Activated naive CD8-positive, alpha-beta T cell treated with anti-CD3 and anti-CD28 coated beads for 36 hours (primary cell): ENCODE results near the gene SLC35F1. TPM values are rescaled to one million over a fixed set of nuclear protein-coding genes. Genes with fewer than 3 reads are reported as not detected.
A peak's percentile ranks its signal among the peaks of the same experiment; 100 is the strongest.
"Not testable (repeated sequence)": the region's sequence is repeated elsewhere in the genome, so short reads cannot be mapped to it uniquely, and the experiment has no call there.

Experiments
- DNase-seq: peaks from one replicate; pipeline ENCODE4 v3.0.0; 2021
- H3K27ac Mint-ChIP-seq: one replicate; pipeline ENCODE4 v1.8.0; 2022; ENCODE audit warnings: mild to moderate bottlenecking, moderate library complexity, mixed read lengths
- H3K27me3 Mint-ChIP-seq: one replicate; pipeline ENCODE4 v1.8.0; 2022; ENCODE audit warnings: mild to moderate bottlenecking, mixed read lengths
- H3K36me3 Mint-ChIP-seq: one replicate; pipeline ENCODE4 v1.8.0; 2021; ENCODE audit warnings: mild to moderate bottlenecking, mixed read lengths
- H3K4me1 Mint-ChIP-seq: one replicate; pipeline ENCODE4 v1.8.0; 2021; ENCODE audit warnings: mixed read lengths
- H3K4me3 Mint-ChIP-seq: one replicate; pipeline ENCODE4 v1.8.0; 2022; ENCODE audit warnings: mild to moderate bottlenecking, moderate library complexity, mixed read lengths
- H3K9me3 Mint-ChIP-seq: one replicate; pipeline ENCODE4 v1.8.0; 2022; ENCODE audit warnings: mixed read lengths
- total RNA-seq, 2 experiments: library from RNA; stranded (reverse); gene quantifications; one replicate each; pipeline ENCODE4 v1.2.3, GENCODE V29; 2021

SLC35F1 gene
- total RNA-seq = under 1 TPM; 0.08 TPM

- peak; percentile 49 for DNase-seq
- Mint-ChIP-seq H3K27ac (no peak within 1 kb of the TSS), H3K27me3 (peaks cover 74% of the 10 kb centered on the region), H3K36me3 (peaks cover 3% of the 10 kb centered on the region), H3K4me1 (peaks cover 6% of the 10 kb centered on the region), H3K9me3 (no peaks in the 10 kb centered on the region), H3K4me3 (peak within 1 kb of the TSS; percentile 67)
Measured at GRCh38 chr6:117906958-117907600, at the start of gene SLC35F1. Gene SLC35F1, plus strand, starts transcription at chr6:117907264.

GRCh38 chr6:117858601-117859000 lies 48.5 kb upstream of the SLC35F1 start:
- H3K9me3 Mint-ChIP-seq, H3K4me1 Mint-ChIP-seq, H3K36me3 Mint-ChIP-seq, H3K27ac Mint-ChIP-seq, H3K27me3 Mint-ChIP-seq, DNase-seq, H3K4me3 Mint-ChIP-seq: not testable (repeated sequence)

GRCh38 chr6:117861545-117861944 lies 45.5 kb upstream of the SLC35F1 start:
- Mint-ChIP-seq H3K27ac (no peak overlapping the region), H3K4me3 (no peak overlapping the region), H3K36me3 (no peaks in the 10 kb centered on the region), H3K4me1 (no peaks in the 10 kb centered on the region), H3K27me3 (peaks cover 7% of the 10 kb centered on the region), H3K9me3 (peaks cover 6% of the 10 kb centered on the region)
- no peak for DNase-seq

GRCh38 chr6:117866561-117866960 lies 40.5 kb upstream of the SLC35F1 start:
- DNase-seq = no peak
- Mint-ChIP-seq H3K4me1 (no peaks in the 10 kb centered on the region), H3K36me3 (no peaks in the 10 kb centered on the region), H3K27ac (no peak overlapping the region), H3K9me3 (peaks cover 11% of the 10 kb centered on the region), H3K4me3 (no peak overlapping the region), H3K27me3 (peaks cover 9% of the 10 kb centered on the region)

- Mint-ChIP-seq H3K36me3 (no peaks in the 10 kb centered on the region), H3K4me3 (no peak overlapping the region), H3K9me3 (peaks cover 10% of the 10 kb centered on the region), H3K4me1 (no peaks in the 10 kb centered on the region), H3K27me3 (peaks cover 9% of the 10 kb centered on the region), H3K27ac (no peak overlapping the region)
- DNase-seq = no peak
Measured at GRCh38 chr6:117870486-117871242, 36.4 kb upstream of the SLC35F1 start.

GRCh38 chr6:117880824-117881223 lies 26.2 kb upstream of the SLC35F1 start:
- Mint-ChIP-seq H3K9me3 (no peaks in the 10 kb centered on the region), H3K4me3 (no peak overlapping the region), H3K36me3 (no peaks in the 10 kb centered on the region), H3K27ac (no peak overlapping the region), H3K4me1 (no peaks in the 10 kb centered on the region), H3K27me3 (peaks cover 20% of the 10 kb centered on the region)
- DNase-seq = no peak

- DNase-seq = no peak
- Mint-ChIP-seq H3K27me3 (peaks cover 5% of the 10 kb centered on the region), H3K4me1 (no peaks in the 10 kb centered on the region), H3K4me3 (no peak overlapping the region), H3K36me3 (no peaks in the 10 kb centered on the region), H3K27ac (no peak overlapping the region), H3K9me3 (no peaks in the 10 kb centered on the region)
Measured at GRCh38 chr6:117890172-117890571, 16.9 kb upstream of the SLC35F1 start.

- Mint-ChIP-seq H3K36me3 (peaks cover 3% of the 10 kb centered on the region), H3K4me1 (peaks cover 6% of the 10 kb centered on the region), H3K27ac (no peak overlapping the region), H3K4me3 (peak overlapping the region; percentile 51), H3K9me3 (no peaks in the 10 kb centered on the region), H3K27me3 (peaks cover 69% of the 10 kb centered on the region)
- DNase-seq = no peak
Measured at GRCh38 chr6:117906507-117906957, 532 bp upstream of the SLC35F1 start.

- no peak overlapping the region for H3K27ac Mint-ChIP-seq
- no peak overlapping the region for H3K4me3 Mint-ChIP-seq
- peaks cover 6% of the 10 kb centered on the region for H3K4me1 Mint-ChIP-seq
- peak; percentile 6 for DNase-seq
- no peaks in the 10 kb centered on the region for H3K9me3 Mint-ChIP-seq
- peaks cover 75% of the 10 kb centered on the region for H3K27me3 Mint-ChIP-seq
- H3K36me3 Mint-ChIP-seq = peaks cover 3% of the 10 kb centered on the region
Measured at GRCh38 chr6:117907601-117908245, 659 bp downstream of the SLC35F1 start.

- DNase-seq = no peak
- no peaks in the 10 kb centered on the region for H3K9me3 Mint-ChIP-seq
- H3K4me1 Mint-ChIP-seq = peaks cover 6% of the 10 kb centered on the region
- H3K4me3 Mint-ChIP-seq = peak overlapping the region; percentile 34
- H3K27ac Mint-ChIP-seq = no peak overlapping the region
- peaks cover 3% of the 10 kb centered on the region for H3K36me3 Mint-ChIP-seq
- peaks cover 79% of the 10 kb centered on the region for H3K27me3 Mint-ChIP-seq
Measured at GRCh38 chr6:117908246-117909068, 1.4 kb downstream of the SLC35F1 start.

GRCh38 chr6:117909638-117910037 lies 2.6 kb downstream of the SLC35F1 start:
- peaks cover 3% of the 10 kb centered on the region for H3K36me3 Mint-ChIP-seq
- no peak overlapping the region for H3K27ac Mint-ChIP-seq
- H3K9me3 Mint-ChIP-seq = no peaks in the 10 kb centered on the region
- H3K4me1 Mint-ChIP-seq = peaks cover 6% of the 10 kb centered on the region
- no peak for DNase-seq
- no peak overlapping the region for H3K4me3 Mint-ChIP-seq
- H3K27me3 Mint-ChIP-seq = peaks cover 70% of the 10 kb centered on the region

GRCh38 chr6:117910549-117910948 lies 3.5 kb downstream of the SLC35F1 start:
- Mint-ChIP-seq H3K27me3 (peaks cover 61% of the 10 kb centered on the region), H3K4me3 (no peak overlapping the region), H3K36me3 (peaks cover 3% of the 10 kb centered on the region), H3K9me3 (no peaks in the 10 kb centered on the region), H3K27ac (no peak overlapping the region), H3K4me1 (peaks cover 6% of the 10 kb centered on the region)
- no peak for DNase-seq

- Mint-ChIP-seq H3K27me3 (peaks cover 55% of the 10 kb centered on the region), H3K4me1 (peaks cover 5% of the 10 kb centered on the region), H3K9me3 (no peaks in the 10 kb centered on the region), H3K36me3 (peaks cover 3% of the 10 kb centered on the region), H3K27ac (no peak overlapping the region), H3K4me3 (no peak overlapping the region)
- no peak for DNase-seq
Measured at GRCh38 chr6:117911150-117911549, 4.1 kb downstream of the SLC35F1 start.

GRCh38 chr6:117911660-117912059 lies 4.6 kb downstream of the SLC35F1 start:
- Mint-ChIP-seq H3K9me3 (no peaks in the 10 kb centered on the region), H3K27ac (no peak overlapping the region), H3K36me3 (peaks cover 3% of the 10 kb centered on the region), H3K4me1 (peaks cover 2% of the 10 kb centered on the region), H3K27me3 (peaks cover 50% of the 10 kb centered on the region), H3K4me3 (no peak overlapping the region)
- no peak for DNase-seq

GRCh38 chr6:117915846-117916245 lies 8.8 kb downstream of the SLC35F1 start:
- H3K4me1 Mint-ChIP-seq = no peaks in the 10 kb centered on the region
- H3K9me3 Mint-ChIP-seq = no peaks in the 10 kb centered on the region
- peaks cover 1% of the 10 kb centered on the region for H3K36me3 Mint-ChIP-seq
- H3K27me3 Mint-ChIP-seq = peaks cover 23% of the 10 kb centered on the region
- no peak for DNase-seq
- no peak overlapping the region for H3K27ac Mint-ChIP-seq
- no peak overlapping the region for H3K4me3 Mint-ChIP-seq
